Measurements from ENCODE around the gene ADISSP. TPM values are rescaled to one million over a fixed set of nuclear protein-coding genes. Genes with fewer than 3 reads are reported as not detected.
A peak's percentile ranks its signal among the peaks of the same experiment; 100 is the strongest.

ADISSP gene
- total and polyA plus RNA-seq, 2 of the 13 experiments (the other 11 are each of a cell fraction or from before 2014, with no cell fraction given), result 38.3 to 90.6 TPM

DNA sequence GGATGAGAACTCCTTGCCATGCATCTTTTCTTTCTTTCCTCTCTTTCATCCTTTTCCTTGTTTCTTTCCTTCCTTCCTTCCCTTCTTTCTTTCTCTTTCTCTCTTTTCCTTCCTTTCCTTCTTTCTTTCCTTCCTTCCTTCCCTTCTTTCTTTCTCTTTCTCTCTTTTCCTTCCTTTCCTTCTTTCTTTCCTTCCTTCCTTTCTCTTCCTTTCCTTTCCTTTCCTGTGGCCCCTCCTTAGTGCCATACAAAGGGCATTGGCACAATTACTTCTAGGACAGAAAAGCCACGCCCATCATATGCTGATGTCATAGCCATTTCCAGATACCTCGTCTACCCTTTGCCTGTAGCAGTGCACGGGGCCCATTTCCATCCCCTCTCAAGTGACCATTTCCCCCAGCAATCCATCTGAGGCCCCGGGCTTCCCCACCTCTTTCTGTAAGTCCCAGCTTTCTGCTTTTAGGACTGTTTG, 21.2 kb upstream of the ADISSP start (continued):
- TF ChIP-seq ZFP62 (CRISPR knock-in tag; IDR thresholded peaks at IDR 0.05), result no peak
- TF ChIP-seq, protein P1, sequence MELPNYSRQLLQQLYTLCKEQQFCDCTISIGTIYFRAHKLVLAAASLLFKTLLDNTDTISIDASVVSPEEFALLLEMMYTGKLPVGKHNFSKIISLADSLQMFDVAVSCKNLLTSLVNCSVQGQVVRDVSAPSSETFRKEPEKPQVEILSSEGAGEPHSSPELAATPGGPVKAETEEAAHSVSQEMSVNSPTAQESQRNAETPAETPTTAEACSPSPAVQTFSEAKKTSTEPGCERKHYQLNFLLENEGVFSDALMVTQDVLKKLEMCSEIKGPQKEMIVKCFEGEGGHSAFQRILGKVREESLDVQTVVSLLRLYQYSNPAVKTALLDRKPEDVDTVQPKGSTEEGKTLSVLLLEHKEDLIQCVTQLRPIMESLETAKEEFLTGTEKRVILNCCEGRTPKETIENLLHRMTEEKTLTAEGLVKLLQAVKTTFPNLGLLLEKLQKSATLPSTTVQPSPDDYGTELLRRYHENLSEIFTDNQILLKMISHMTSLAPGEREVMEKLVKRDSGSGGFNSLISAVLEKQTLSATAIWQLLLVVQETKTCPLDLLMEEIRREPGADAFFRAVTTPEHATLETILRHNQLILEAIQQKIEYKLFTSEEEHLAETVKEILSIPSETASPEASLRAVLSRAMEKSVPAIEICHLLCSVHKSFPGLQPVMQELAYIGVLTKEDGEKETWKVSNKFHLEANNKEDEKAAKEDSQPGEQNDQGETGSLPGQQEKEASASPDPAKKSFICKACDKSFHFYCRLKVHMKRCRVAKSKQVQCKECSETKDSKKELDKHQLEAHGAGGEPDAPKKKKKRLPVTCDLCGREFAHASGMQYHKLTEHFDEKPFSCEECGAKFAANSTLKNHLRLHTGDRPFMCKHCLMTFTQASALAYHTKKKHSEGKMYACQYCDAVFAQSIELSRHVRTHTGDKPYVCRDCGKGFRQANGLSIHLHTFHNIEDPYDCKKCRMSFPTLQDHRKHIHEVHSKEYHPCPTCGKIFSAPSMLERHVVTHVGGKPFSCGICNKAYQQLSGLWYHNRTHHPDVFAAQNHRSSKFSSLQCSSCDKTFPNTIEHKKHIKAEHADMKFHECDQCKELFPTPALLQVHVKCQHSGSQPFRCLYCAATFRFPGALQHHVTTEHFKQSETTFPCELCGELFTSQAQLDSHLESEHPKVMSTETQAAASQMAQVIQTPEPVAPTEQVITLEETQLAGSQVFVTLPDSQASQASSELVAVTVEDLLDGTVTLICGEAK (IDR thresholded peaks at IDR 0.05), result peak; percentile 43
- TF ChIP-seq, protein P1 (CRISPR knock-in tag; IDR thresholded peaks at IDR 0.05), result no peak
- 0 out of 2 replicates have a peak, but pooled peaks have one; percentile 12 for TF ChIP-seq ZFX (CRISPR knock-in tag; IDR thresholded peaks at IDR 0.05; ENCODE audit: low read depth)
- TF ChIP-seq CCDC6 (CRISPR knock-in tag; IDR thresholded peaks at IDR 0.05), result no peak
- peak; percentile 97 for TF ChIP-seq PHB2 (IDR thresholded peaks at IDR 0.05; ENCODE audit: partially characterized antibody)
- no peak for TF ChIP-seq ZNF75D (CRISPR knock-in tag; IDR thresholded peaks at IDR 0.05; ENCODE audit: borderline replicate concordance)
- TF ChIP-seq NONO (IDR thresholded peaks at IDR 0.05), result peak; percentile 96; the same call in 1 of the 2 replicates
- TF ChIP-seq NONO (CRISPR knock-in tag; conservative IDR thresholded peaks at IDR 0.05), result no peak
- TF ChIP-seq RAD51 (IDR thresholded peaks at IDR 0.05; ENCODE audit: borderline replicate concordance), result 0 out of 2 replicates have a peak, but pooled peaks have one; percentile 16
- TF ChIP-seq ZNF549 (CRISPR knock-in tag; IDR thresholded peaks at IDR 0.05), result no peak
- TF ChIP-seq, protein P2, sequence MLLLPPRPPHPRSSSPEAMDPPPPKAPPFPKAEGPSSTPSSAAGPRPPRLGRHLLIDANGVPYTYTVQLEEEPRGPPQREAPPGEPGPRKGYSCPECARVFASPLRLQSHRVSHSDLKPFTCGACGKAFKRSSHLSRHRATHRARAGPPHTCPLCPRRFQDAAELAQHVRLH (CRISPR knock-in tag; IDR thresholded peaks at IDR 0.05; ENCODE audit: borderline replicate concordance, low read depth), result no peak
- TF ChIP-seq, protein P3, sequence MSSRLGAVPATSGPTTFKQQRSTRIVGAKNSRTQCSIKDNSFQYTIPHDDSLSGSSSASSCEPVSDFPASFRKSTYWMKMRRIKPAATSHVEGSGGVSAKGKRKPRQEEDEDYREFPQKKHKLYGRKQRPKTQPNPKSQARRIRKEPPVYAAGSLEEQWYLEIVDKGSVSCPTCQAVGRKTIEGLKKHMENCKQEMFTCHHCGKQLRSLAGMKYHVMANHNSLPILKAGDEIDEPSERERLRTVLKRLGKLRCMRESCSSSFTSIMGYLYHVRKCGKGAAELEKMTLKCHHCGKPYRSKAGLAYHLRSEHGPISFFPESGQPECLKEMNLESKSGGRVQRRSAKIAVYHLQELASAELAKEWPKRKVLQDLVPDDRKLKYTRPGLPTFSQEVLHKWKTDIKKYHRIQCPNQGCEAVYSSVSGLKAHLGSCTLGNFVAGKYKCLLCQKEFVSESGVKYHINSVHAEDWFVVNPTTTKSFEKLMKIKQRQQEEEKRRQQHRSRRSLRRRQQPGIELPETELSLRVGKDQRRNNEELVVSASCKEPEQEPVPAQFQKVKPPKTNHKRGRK (CRISPR knock-in tag; IDR thresholded peaks at IDR 0.05), result peak; percentile 99

Data from HepG2 (cell line).